Adrenal gland (tissue), 12 donors: Measurements from ENCODE around the gene SLC30A4. TPM values are rescaled to one million over a fixed set of nuclear protein-coding genes. Genes with fewer than 3 reads are reported as not detected.

ENCODE experiments used
- DNase-seq, 7 donors: peaks; one replicate each; pipeline ENCODE4 v3.0.0-alpha.2; 2019 to 2020
- H3K27ac ChIP-seq, 5 donors: fragments of 200-600 bp; sonication (generic) in 4 of 5; 1 replicate in 3 of 5; 2 replicates in 2 of 5; pipeline versions ENCODE4 v1.5.1 to v1.8.0; 2016 to 2020; ENCODE audit warnings: mild to moderate bottlenecking in 1 of 5
- H3K27me3 ChIP-seq: fragments of 200-600 bp; 2 replicates; pipeline ENCODE4 v1.8.0; 2021
- H3K36me3 ChIP-seq, 2 donors: fragments of 200-600 bp; replicated peaks in 1 of 2; 1 replicate in 1 of 2; 2 replicates in 1 of 2; pipeline versions ENCODE4 v1.5.1 to v1.8.0; 2018 to 2022
- H3K4me1 ChIP-seq, 2 donors: fragments of 200-600 bp; replicated peaks in 1 of 2; 1 replicate in 1 of 2; 2 replicates in 1 of 2; pipeline versions ENCODE4 v1.5.1 to v1.8.0; 2018 to 2021
- H3K4me3 ChIP-seq, 4 donors: fragments of 200-600 bp; sonication (generic) in 3 of 4; one replicate each; pipeline ENCODE4 v1.5.1; 2016 to 2018
- H3K9me3 ChIP-seq, 3 donors: fragments of 200-600 bp; sonication (generic) in 1 of 3; replicated peaks in 1 of 3; 1 replicate in 2 of 3; 2 replicates in 1 of 3; pipeline versions ENCODE4 v1.5.1 to v1.8.0; 2016 to 2021
- POLR2A ChIP-seq, 2 donors: fragments of 450-650 bp; IDR thresholded peaks; one replicate each; pipeline ENCODE4 v1.6.1; 2017; ENCODE audit warnings: antibody characterized with exemption in 2 of 2, mild to moderate bottlenecking in 2 of 2, moderate library complexity in 1 of 2
- WGBS, 4 donors: extraction: QIAGEN DNeasy Blood & Tissue Kit in 2 of 4; methylation state at CpG; one replicate each; pipeline versions ENCODE4 v1.1.5 to v1.1.7; 2013 to 2017; 5-methylcytosine and 5-hydroxymethylcytosine counted together
- intact Hi-C, 2 donors: fragments of 100-400 bp; cut with DNase I; formaldehyde crosslinking; loops; one replicate each; pipeline versions ENCODE4 v1.14.1 to v1.15.0; 2022 to 2023
- polyA plus RNA-seq, 3 donors: library from polyadenylated mRNA; stranded (reverse); fragments of 200-250 nt in 2 of 3; fragments of 350-450 nt in 1 of 3; fragmentation: Illumina TruSeq in 1 of 3; extraction: RNeasy Lipid Tissue Mini Kit (QIAGEN cat#74804) in 1 of 3; gene quantifications; one replicate each; pipeline ENCODE4 v1.2.3, GENCODE V29; 2013 to 2014
- total RNA-seq, 9 donors: library from RNA; depleted of rRNA in 4 of 9; stranded (reverse); fragments of >200 nt in 4 of 9; fragments of 120-200 nt in 1 of 9; fragmentation: NEBNext Ultra II Directional in 1 of 9; extraction: Animal tissue kit (Norgen Biotek cat#: 25700) in 1 of 9; gene quantifications; one replicate each; pipeline versions ENCODE4 v1.1.0 to v1.2.4, GENCODE V29; 2013 to 2023
- TF ChIP-seq, protein P1 (sequence below), 6 experiments: fragments of 450-650 bp in 4 of 6; fragments of 200-600 bp in 2 of 6; sonication (generic) in 1 of 6; IDR thresholded peaks; 1 replicate in 5 of 6; 2 replicates in 1 of 6; pipeline versions ENCODE4 v1.5.1 to v1.8.0; 2016 to 2021; ENCODE audit warnings: antibody characterized with exemption in 6 of 6, mild to moderate bottlenecking in 2 of 6, moderate library complexity in 1 of 6
- donor health status: healthy with polysubstance abuse.
- donor health status: Bipolar disorder and iron deficiency.
- donor health status: DM: yes; HTN: yes; CAD: no.
- donor health status: DM: no; HTN: no; CAD: no.
- donor health status: DM: no; HTN: no; CAD: no.
- donor health status: DM: yes; HTN: yes; CAD: no.

The SLC30A4 gene
- total and polyA plus RNA-seq, 12 donors, result 1.5 to 10.6 (median 6.1) TPM

DNA sequence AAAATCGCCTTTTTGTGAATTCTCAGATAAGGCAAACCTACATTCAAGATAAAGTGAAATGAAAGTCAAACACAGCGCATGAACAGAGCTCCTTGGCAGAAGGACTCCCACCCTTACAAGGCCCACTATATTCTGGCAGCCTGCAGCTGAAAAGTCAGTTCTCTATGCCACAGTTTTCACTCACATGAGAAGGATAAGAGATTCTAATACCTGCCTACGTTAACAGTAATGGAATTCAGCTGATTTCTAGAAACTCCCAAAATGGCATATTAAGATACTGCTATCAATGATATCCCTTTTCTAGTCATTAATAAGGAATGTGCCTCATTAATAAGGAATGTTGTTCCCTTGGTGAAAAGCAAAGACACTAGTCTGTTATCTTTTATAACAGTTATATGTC, 27.0 kb downstream of the SLC30A4 start:
- no peaks in the 10 kb centered on the region for H3K9me3 ChIP-seq
- H3K4me3 ChIP-seq, result no peak overlapping the region
- no peak overlapping the region for H3K27ac ChIP-seq
- 90 to 95% (median 92%) methylated on average over 3 of the region's 3 CpGs for WGBS, 4 donors
- no peaks in the 10 kb centered on the region for H3K27me3 ChIP-seq
- H3K36me3 ChIP-seq, result no peaks in the 10 kb centered on the region
- TF ChIP-seq, protein P1, sequence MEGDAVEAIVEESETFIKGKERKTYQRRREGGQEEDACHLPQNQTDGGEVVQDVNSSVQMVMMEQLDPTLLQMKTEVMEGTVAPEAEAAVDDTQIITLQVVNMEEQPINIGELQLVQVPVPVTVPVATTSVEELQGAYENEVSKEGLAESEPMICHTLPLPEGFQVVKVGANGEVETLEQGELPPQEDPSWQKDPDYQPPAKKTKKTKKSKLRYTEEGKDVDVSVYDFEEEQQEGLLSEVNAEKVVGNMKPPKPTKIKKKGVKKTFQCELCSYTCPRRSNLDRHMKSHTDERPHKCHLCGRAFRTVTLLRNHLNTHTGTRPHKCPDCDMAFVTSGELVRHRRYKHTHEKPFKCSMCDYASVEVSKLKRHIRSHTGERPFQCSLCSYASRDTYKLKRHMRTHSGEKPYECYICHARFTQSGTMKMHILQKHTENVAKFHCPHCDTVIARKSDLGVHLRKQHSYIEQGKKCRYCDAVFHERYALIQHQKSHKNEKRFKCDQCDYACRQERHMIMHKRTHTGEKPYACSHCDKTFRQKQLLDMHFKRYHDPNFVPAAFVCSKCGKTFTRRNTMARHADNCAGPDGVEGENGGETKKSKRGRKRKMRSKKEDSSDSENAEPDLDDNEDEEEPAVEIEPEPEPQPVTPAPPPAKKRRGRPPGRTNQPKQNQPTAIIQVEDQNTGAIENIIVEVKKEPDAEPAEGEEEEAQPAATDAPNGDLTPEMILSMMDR (IDR thresholded peaks at IDR 0.05), result no peak
- no peak for TF ChIP-seq POLR2A (IDR thresholded peaks at IDR 0.05)
- no peak for DNase-seq
- intact Hi-C loops, result no loop called here
- H3K4me1 ChIP-seq, result no peaks in the 10 kb centered on the region

DNA sequence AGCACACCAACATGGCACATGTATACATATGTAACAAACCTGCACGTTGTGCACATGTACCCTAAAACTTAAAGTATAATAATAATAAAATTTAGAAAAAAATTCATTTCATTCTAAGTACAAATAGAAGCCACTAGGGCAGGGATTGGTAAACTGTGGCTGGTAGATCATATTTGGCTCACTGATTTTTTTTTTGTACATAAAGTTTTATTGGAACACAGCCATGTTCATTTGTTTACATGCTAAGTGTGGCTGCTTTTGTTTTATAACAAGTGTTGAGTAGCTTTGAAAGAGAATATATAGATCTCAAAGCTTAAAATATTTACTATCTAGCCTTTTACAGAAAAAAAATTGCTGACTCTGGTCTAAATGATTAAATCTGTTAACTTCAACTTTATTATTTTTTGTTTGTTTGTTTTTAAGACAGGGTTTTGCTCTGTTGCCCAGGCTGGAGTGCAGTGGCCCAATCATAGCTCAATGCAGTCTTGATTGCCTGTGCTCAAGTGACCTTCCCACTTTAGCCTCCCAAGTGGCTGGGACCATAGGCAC, 32.8 kb downstream of the SLC30A4 start:
- Histone ChIP-seq H3K4me3 (no peak overlapping the region), H3K9me3 (no peaks in the 10 kb centered on the region), H3K36me3 (peaks cover 0 to 7% of the 10 kb centered on the region in 2 donors), H3K27ac (no peak overlapping the region), H3K27me3 (no peaks in the 10 kb centered on the region), H3K4me1 (no peaks in the 10 kb centered on the region)
- DNase-seq, result no peak
- WGBS, 4 donors, result 77 to 94% (median 90%) methylated on average over 1 of the region's 1 CpG
- intact Hi-C loops, result no loop called here
- no peak for TF ChIP-seq POLR2A (IDR thresholded peaks at IDR 0.05)
- TF ChIP-seq, protein P1 (IDR thresholded peaks at IDR 0.05), result no peak

DNA sequence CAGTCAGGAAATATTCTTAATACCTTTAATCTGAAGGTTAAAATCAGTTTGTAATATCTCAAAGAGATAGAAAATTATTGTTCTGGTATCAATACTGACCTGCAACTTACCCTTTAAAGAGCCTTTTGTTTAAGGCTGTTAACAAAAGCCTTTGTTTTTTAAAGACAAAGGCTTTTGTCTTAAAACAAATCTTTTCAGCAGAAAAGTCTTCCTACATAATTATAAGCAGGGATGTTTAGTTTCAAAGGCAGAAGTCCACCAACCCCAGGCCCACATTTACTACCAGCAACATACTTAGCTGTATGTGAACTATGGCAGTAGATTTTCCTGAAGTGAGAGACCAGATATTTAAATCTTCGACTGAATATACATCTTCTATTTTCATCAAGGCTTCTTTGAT, 36.2 kb downstream of the SLC30A4 start:
- H3K9me3 ChIP-seq, result no peaks in the 10 kb centered on the region
- H3K27me3 ChIP-seq, result no peaks in the 10 kb centered on the region
- H3K4me3 ChIP-seq, result no peak overlapping the region
- intact Hi-C loops, result no loop called here
- H3K27ac ChIP-seq, result no peak overlapping the region
- no peaks in the 10 kb centered on the region for H3K4me1 ChIP-seq
- TF ChIP-seq POLR2A (IDR thresholded peaks at IDR 0.05), result no peak
- TF ChIP-seq, protein P1 (IDR thresholded peaks at IDR 0.05), result no peak
- peaks cover 0 to 7% of the 10 kb centered on the region in 2 donors for H3K36me3 ChIP-seq
- no peak for DNase-seq
- WGBS, 4 donors, result 82 to 85% (median 84%) methylated on average over 1 of the region's 1 CpG

DNA sequence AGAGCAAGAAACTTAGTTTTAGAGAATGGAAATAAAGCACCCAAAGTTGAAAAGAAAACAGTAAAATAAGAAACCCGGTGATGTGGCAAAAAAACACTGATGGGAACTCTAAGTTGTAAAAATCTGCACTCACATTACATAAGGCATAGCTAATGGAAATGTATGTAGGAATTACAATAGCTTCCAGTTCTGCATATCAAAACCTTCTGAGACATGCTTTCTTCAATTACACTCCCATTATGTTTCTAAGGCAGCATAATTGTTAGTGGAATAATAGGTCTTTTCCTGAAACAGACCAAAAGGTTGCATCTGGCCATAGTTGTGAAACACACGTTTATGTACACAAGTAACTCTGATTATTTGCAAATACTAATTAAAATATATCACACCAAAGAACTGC, 41.4 kb downstream of the SLC30A4 start:
- intact Hi-C loops, result no loop called here
- 78 to 87% (median 83%) methylated on average over 2 of the region's 2 CpGs for WGBS, 4 donors
- Histone ChIP-seq H3K27ac (no peak overlapping the region), H3K4me3 (no peak overlapping the region), H3K36me3 (no peaks in the 10 kb centered on the region), H3K9me3 (no peaks in the 10 kb centered on the region), H3K27me3 (no peaks in the 10 kb centered on the region), H3K4me1 (no peaks in the 10 kb centered on the region)
- TF ChIP-seq POLR2A (IDR thresholded peaks at IDR 0.05), result no peak
- TF ChIP-seq, protein P1 (IDR thresholded peaks at IDR 0.05), result no peak
- no peak for DNase-seq
